Ovary (tissue), 9 donors: Measurements from ENCODE around the gene PARD3. TPM values are rescaled to one million over a fixed set of nuclear protein-coding genes. Genes with fewer than 3 reads are reported as not detected.
A peak's percentile ranks its signal among the peaks of the same experiment; 100 is the strongest.

Experiments
- DNase-seq, 5 donors: peaks; one replicate each; pipeline ENCODE4 v3.0.0-alpha.2; 2019 to 2020
- H3K27ac ChIP-seq, 2 donors: fragments of 200-600 bp; one replicate each; pipeline versions ENCODE4 v1.5.1 to v1.8.0; 2019 to 2022
- H3K27me3 ChIP-seq: fragments of 200-600 bp; one replicate; pipeline ENCODE4 v1.8.0; 2022
- H3K36me3 ChIP-seq: fragments of 200-600 bp; sonication (generic); one replicate; pipeline ENCODE4 v1.5.1; 2019
- H3K4me1 ChIP-seq: one replicate; pipeline ENCODE4 v1.8.1; 2013; ENCODE audit warnings: mild to moderate bottlenecking, moderate library complexity; ENCODE audit not compliant: insufficient read depth
- H3K4me3 ChIP-seq: fragments of 200-600 bp; sonication (generic); one replicate; pipeline ENCODE4 v1.5.1; 2017
- H3K9me3 ChIP-seq, 2 donors: fragments of 200-600 bp in 1 of 2; sonication (generic) in 1 of 2; one replicate each; pipeline versions ENCODE4 v1.5.1 to v1.8.1; 2013 to 2019; ENCODE audit warnings: mild to moderate bottlenecking in 1 of 2, moderate library complexity in 1 of 2
- CTCF ChIP-seq, 3 donors: fragments of 450-650 bp in 2 of 3; fragments of 200-600 bp in 1 of 3; IDR thresholded peaks; one replicate each; pipeline versions ENCODE4 v1.5.1 to v1.8.0; 2016 to 2022; ENCODE audit warnings: antibody characterized with exemption in 3 of 3, mild to moderate bottlenecking in 1 of 3
- EP300 ChIP-seq: sonication (generic); formaldehyde crosslinking; IDR thresholded peaks from one replicate; pipeline ENCODE4 v1.6.1; 2017; ENCODE audit warnings: antibody characterized with exemption
- POLR2A ChIP-seq: fragments of 450-650 bp; IDR thresholded peaks from one replicate; pipeline ENCODE4 v1.6.1; 2017; ENCODE audit warnings: antibody characterized with exemption, mild to moderate bottlenecking, moderate library complexity
- WGBS, 3 donors: extraction: QIAGEN DNeasy Blood & Tissue Kit in 1 of 3; methylation state at CpG; one replicate each; pipeline versions ENCODE4 v1.1.5 to v1.1.7; 2013 to 2017; 5-methylcytosine and 5-hydroxymethylcytosine counted together
- intact Hi-C, 4 donors: fragments of 100-400 bp; cut with DNase I; formaldehyde crosslinking; loops; one replicate each; pipeline versions ENCODE4 v1.11.0 to v1.15.1; 2022 to 2023
- polyA plus RNA-seq, 2 donors: library from polyadenylated mRNA; stranded (reverse); fragments of 200-250 nt in 1 of 2; fragments of 350-450 nt in 1 of 2; fragmentation: Illumina TruSeq in 1 of 2; extraction: RNeasy Lipid Tissue Mini Kit (QIAGEN cat#74804) in 1 of 2; gene quantifications; one replicate each; pipeline ENCODE4 v1.2.3, GENCODE V29; 2013 to 2014
- total RNA-seq, 7 donors: library from RNA; depleted of rRNA in 2 of 7; stranded (reverse); fragments of >200 nt in 2 of 7; fragmentation: NEBNext Ultra II Directional in 3 of 7; extraction: Animal tissue kit (Norgen Biotek cat#: 25700) in 3 of 7; gene quantifications; one replicate each; pipeline versions ENCODE4 v1.1.0 to v1.2.4, GENCODE V29; 2016 to 2023
- donor health status: DM: no; HTN: no; CAD: no; lungs with moderate emphysema.
- donor health status: DM: no; HTN: no; CAD: no.
- donor health status: Bipolar disorder and iron deficiency.
- donor health status: DM: yes; HTN: yes; CAD: no.
- donor health status: DM: no; HTN: no; CAD: no.
- donor health status: DM: yes; HTN: yes; CAD: no.

The PARD3 gene
- total and polyA plus RNA-seq, 9 donors: 31.8 to 92.3 (median 67.1) TPM

GRCh38 chr10:34728361-34728760 lies 86.7 kb downstream of the PARD3 start:
- Histone ChIP-seq H3K36me3 (no peaks in the 10 kb centered on the region), H3K9me3 (no peaks in the 10 kb centered on the region), H3K27me3 (no peaks in the 10 kb centered on the region), H3K4me3 (no peak overlapping the region), H3K4me1 (peaks cover 14% of the 10 kb centered on the region), H3K27ac (no peak overlapping the region)
- TF ChIP-seq EP300: no peak
- TF ChIP-seq POLR2A: no peak
- TF ChIP-seq CTCF (IDR thresholded peaks at IDR 0.05): no peak
- no peak for DNase-seq
- intact Hi-C loops: loop anchor here in 1 of 4 donors (10.0 kb wide), 1 partner anchor 296 kb away; no protein-coding TSS in a partner anchor
- 95 to 100% (median 98%) methylated on average over 1 of the region's 1 CpG for WGBS, 3 donors

GRCh38 chr10:34727595-34728033 lies 87.5 kb downstream of the PARD3 start:
- TF ChIP-seq EP300 (no peak), POLR2A (no peak), CTCF (IDR thresholded peaks at IDR 0.05) (no peak)
- Histone ChIP-seq H3K9me3 (no peaks in the 10 kb centered on the region), H3K27me3 (no peaks in the 10 kb centered on the region), H3K4me3 (no peak overlapping the region), H3K27ac (no peak overlapping the region), H3K4me1 (peaks cover 14% of the 10 kb centered on the region), H3K36me3 (no peaks in the 10 kb centered on the region)
- WGBS, 3 donors: 55 to 67% (median 64%) methylated on average over 9 of the region's 9 CpGs
- DNase-seq: no peak
- intact Hi-C loops: loop anchor here in 1 of 4 donors (10.0 kb wide), 1 partner anchor 297 kb away; no protein-coding TSS in a partner anchor

GRCh38 chr10:34726862-34727261 lies 88.2 kb downstream of the PARD3 start:
- Histone ChIP-seq H3K27me3 (no peaks in the 10 kb centered on the region), H3K4me1 (peaks cover 14% of the 10 kb centered on the region), H3K27ac (no peak overlapping the region), H3K9me3 (no peaks in the 10 kb centered on the region), H3K36me3 (no peaks in the 10 kb centered on the region), H3K4me3 (no peak overlapping the region)
- intact Hi-C loops: loop anchor here in 1 of 4 donors (10.0 kb wide), 1 partner anchor 298 kb away; no protein-coding TSS in a partner anchor
- no peak for DNase-seq
- TF ChIP-seq POLR2A: no peak
- TF ChIP-seq EP300: no peak
- no peak for TF ChIP-seq CTCF (IDR thresholded peaks at IDR 0.05)

GRCh38 chr10:34723750-34724149 lies 91.3 kb downstream of the PARD3 start:
- 36 to 46% (median 37%) methylated on average over 10 of the region's 10 CpGs for WGBS, 3 donors
- no peaks in the 10 kb centered on the region for H3K27me3 ChIP-seq
- no peak overlapping the region for H3K4me3 ChIP-seq
- peaks cover 15% of the 10 kb centered on the region for H3K4me1 ChIP-seq
- intact Hi-C loops: loop anchor here in 1 of 4 donors (10.0 kb wide), 1 partner anchor 301 kb away; no protein-coding TSS in a partner anchor
- peak in 4 of 5 donors; percentile 31 to 54 (median 46) for DNase-seq
- H3K36me3 ChIP-seq: no peaks in the 10 kb centered on the region
- no peaks in the 10 kb centered on the region for H3K9me3 ChIP-seq
- TF ChIP-seq CTCF (IDR thresholded peaks at IDR 0.05) (peak; percentile 31 to 52 (median 46)), POLR2A (no peak)
- H3K27ac ChIP-seq: no peak overlapping the region
